ENCODE measurements around the gene TRPM2.

The TRPM2 gene

DNA sequence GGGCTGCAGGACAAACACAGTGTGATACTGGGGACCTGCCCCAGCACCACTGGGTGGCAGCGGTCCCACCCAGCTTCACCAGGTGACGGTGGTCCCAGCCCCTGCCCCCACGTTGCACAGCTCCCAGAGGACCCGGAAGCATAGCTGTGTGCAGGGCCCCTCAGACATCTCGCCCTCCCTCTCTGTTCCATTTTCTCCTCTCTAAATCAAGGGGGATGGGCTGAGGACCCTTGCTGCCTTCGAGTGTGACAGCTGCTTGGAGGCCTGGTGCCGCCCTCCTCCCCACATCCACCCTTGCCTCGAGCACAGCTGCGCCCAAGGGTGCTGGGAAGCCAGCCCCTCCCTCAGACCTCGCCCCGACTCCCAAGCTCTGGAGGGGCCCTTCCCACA, 85.8 kb downstream of the TRPM2 start:
- no peak for DNase-seq (ENCODE audit: low spot score)
- no peak for TF ChIP-seq CTCF (IDR thresholded peaks at IDR 0.05; ENCODE audit: extremely low read depth, missing control alignments)

- no peak for DNase-seq (ENCODE audit: low spot score)
- no peak for TF ChIP-seq CTCF (IDR thresholded peaks at IDR 0.05; ENCODE audit: extremely low read depth, missing control alignments)
Measured at GRCh38 chr21:44440241-44441040, 87.0 kb downstream of the TRPM2 start.

- TF ChIP-seq CTCF (IDR thresholded peaks at IDR 0.05; ENCODE audit: extremely low read depth, missing control alignments) = no peak
Measured at GRCh38 chr21:44441041-44441400, 87.6 kb downstream of the TRPM2 start.

GRCh38 chr21:44441581-44442265, 88.3 kb downstream of the TRPM2 start:
- no peak for DNase-seq (ENCODE audit: low spot score)
- no peak for TF ChIP-seq CTCF (IDR thresholded peaks at IDR 0.05; ENCODE audit: extremely low read depth, missing control alignments)

More at GRCh38 chr21:44441041-44441400, 87.6 kb downstream of the TRPM2 start:
- no peak for DNase-seq (ENCODE audit: low spot score)

DNA sequence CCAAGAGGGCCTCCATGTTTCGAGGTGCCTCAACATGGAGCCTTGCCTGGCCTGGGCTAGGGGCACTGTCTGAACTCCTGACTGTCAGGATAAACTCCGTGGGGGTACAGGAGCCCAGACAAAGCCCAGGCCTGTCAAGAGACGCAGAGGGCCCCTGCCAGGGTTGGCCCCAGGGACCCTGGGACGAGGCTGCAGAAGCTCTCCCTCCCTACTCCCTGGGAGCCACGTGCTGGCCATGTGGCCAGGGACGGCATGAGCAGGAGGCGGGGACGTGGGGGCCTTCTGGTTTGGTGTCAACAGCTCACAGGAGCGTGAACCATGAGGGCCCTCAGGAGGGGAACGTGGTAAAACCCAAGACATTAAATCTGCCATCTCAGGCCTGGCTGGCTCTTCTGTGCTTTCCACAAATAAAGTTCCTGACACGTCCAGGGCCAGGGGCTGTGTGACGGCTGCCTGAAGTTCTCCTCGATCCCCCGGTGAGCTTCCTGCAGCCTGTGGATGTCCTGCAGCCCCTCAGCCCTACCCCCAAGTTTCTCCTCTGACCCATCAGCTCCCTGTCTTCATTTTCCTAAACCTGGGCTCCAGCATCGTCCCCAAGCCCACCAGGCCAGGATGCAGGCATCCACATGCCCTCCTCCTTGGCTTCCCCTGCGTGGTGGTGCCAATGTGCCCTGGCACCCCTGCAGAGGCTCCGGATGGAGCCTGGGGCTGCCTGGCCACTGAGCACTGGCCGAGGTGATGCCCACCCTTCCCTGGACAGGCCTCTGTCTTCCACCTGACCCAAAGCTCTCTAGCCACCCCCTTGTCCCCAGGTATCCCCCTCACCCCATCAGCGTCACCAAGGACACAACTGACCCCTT, 89.1 kb downstream of the TRPM2 start:
- no peak for DNase-seq (ENCODE audit: low spot score)
- no peak for TF ChIP-seq CTCF (IDR thresholded peaks at IDR 0.05; ENCODE audit: extremely low read depth, missing control alignments)

- no peak for DNase-seq (ENCODE audit: low spot score)
- no peak for TF ChIP-seq CTCF (IDR thresholded peaks at IDR 0.05; ENCODE audit: extremely low read depth, missing control alignments)
Measured at GRCh38 chr21:44443291-44443890, 90.0 kb downstream of the TRPM2 start.
